NCI-H2196 treated with DMSO at 0.1 percent for 48 hours (cell line): ENCODE measurements around the gene LRIF1.
"Not testable (repeated sequence)": the region's sequence is repeated elsewhere in the genome, so short reads cannot be mapped to it uniquely, and the experiment has no call there.

Experiments used
- DNase-seq: peaks from one replicate; lab custom pipeline; 2025; ENCODE audit not compliant: unreplicated experiment; lab: John Stamatoyannopoulos, UW

The LRIF1 gene

DNA sequence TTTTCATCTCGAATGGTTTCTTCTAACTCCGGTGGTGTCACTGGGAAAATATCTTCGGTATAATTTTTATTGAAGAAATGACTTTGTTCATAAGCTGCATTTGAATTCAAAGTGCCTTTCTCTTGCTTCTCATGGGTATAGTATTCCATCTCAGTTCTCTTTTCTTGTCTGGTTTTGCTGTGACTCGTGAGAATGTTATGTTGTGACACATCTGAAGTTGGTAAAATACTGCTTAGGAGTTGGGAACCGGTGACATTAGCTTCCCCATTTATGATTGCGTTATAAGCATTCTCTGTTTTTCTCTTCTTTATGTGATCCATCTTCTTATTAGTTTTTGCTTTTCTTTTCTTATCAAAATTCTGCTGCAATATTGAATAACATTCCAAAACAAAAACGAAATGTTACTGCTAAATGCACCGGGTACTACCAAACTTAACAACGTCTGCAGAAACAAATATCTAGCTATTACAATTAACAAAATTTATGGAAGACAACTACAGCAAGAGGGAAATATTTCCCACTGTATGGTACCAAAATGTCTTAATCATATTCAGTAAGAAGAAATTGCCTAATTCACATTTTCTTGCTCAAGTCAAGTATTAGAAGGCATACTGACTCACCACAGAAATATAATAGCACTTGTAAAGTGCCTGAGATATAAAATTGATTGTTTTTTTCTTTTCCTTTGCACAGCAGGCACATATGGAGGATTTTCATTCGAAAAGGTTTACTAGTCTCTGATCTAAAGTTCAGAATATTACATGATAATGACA is 15.5 kb downstream of the LRIF1 start:
- DNase-seq, result no peak

DNA sequence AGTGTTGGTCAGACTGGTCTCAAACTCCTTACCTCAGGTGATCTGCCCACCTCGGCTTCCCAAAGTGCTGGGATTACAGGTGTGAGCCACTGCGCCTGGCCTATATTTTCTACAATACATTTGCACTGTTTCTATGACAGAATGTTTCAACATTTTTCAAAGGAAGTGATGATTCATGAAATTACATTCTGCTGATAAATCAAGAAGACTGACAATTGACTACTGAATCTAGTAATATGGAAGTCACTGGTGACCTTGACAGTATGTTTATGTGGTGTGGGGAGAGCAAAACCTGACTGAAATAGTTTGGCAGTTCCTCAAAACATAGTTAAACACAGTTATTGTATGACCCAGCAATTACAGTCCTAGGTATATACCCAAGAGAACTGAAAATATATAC is 18.1 kb downstream of the LRIF1 start:
- no peak for DNase-seq

- DNase-seq, result no peak
Observed at GRCh38 chr1:110944806-110945205, 18.9 kb downstream of the LRIF1 start.

DNA sequence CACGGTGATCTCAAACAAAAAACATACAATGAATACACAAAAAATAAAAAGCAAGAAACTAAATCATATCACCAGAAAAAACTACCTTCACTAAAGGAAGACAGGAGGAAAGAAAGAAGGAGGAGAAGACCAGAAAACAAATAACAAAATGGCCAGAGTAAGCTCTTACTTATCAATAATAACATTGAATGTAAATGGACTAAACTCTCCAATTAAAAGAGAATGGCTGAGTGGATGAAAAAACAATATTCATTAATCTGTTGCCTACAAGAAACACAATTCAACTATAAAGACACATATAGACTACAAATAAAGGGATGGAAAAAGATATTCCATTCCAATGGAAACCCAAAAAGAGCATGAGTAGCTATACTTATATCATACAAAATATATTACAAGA is 27.2 kb downstream of the LRIF1 start:
- DNase-seq, result no peak

DNA sequence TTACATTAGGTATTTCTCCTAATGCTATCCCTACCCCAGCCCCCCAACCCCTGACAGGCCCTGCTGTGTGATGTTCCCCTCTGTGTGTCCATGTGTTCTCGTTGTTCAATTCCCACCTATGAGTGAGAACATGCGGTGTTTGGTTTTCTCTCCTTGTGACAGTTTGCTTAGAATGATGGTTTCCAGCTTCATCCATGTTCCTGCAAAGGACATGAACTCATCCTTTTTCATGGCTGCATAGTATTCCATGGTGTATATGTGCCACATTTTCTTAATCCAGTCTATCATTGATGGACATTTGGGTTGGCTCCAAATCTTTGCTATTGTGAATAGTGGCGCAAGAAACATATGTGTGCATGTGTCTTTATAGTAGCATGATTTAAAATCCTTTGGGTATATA is 32.6 kb downstream of the LRIF1 start:
- DNase-seq, result not testable (repeated sequence)

DNA sequence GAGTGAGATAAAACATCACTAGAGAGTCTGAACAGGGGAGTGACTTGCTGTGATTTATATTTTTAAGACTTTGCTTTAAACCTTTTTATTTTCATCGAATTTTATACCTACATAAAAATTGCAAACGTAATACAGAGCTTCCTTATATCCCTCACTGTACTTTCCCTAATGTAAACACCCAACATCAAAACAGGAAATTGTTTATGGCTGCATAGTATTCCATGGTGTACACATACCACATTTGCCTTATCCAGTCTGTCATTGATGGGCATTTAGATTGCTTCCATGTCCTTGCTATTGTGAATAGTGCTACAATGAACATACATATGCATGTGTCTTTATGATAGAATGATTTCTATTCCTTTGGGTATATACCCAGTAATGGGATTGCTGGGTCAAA is 34.8 kb downstream of the LRIF1 start:
- DNase-seq, result no peak

DNA sequence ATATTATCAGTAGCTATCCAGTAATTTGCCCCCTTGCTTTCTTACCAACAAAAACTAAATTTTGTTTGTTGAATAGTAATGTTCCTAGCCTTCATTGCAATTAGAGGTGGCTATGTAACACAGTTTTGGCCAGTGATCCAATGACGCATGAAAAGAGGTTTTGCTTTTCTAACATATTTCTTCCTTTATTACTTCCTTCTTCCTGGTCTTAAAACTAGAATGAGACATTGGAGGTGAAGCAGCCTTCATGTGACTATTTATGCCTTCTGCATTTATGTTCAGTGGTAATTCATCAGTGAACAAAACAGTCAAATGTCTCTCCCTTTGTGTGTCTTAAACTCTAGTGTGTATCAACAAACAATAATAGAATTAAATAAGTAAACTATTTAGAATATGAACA is 35.5 kb downstream of the LRIF1 start:
- no peak for DNase-seq

DNA sequence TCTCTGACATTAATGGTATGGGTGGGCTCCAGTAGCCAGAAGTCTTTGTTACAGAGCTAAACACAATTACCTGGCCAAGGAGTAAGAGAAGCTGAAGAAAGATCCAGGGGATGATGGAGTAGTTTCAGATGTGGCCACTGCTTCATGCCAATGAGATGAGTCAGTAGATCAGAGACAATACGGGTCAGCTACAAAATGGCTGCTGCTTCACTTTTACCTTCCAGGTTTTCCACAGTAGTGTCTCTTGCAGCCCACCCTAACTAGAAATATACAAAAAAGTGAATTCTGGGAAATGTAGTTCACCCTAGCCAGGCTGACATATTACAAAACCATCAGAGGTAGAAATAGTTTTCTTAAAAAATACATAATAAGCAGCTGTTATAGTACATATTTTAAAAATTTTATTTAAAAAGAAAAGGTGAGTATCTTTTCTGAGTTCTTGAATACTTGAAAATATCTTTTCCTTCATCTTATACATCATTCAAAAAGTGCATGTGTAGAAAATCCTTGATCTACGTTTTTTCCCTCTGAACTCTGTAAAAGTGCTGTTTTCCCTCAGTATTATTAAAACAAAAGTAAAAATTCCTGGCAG is 36.1 kb downstream of the LRIF1 start:
- no peak for DNase-seq

GRCh38 chr1:110921953-110922352 is 41.8 kb downstream of the LRIF1 start:
- no peak for DNase-seq

- DNase-seq, result no peak
Observed at GRCh38 chr1:110918016-110918415, 45.7 kb downstream of the LRIF1 start.

- no peak for DNase-seq
Observed at GRCh38 chr1:110916669-110917306, 46.9 kb downstream of the LRIF1 start.

DNA sequence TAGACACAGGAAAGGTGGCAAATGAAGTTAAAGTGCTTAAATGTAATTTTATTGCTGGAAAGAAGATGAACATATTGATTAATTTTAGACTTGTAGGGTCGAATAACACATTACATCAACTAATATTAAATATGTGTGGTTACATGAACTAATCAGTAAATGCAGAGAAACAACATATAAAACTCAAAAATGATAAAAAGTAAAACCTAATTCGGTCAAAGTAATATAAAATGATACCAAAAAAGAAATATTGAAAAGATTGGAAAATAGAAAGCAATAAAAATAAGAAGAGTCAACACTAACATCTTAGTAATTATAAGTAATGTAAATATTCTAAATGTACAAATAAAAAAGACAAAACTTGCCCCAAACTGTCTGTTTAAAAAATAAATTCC is 47.5 kb downstream of the LRIF1 start:
- no peak for DNase-seq

GRCh38 chr1:110915804-110916203 is 47.9 kb downstream of the LRIF1 start:
- DNase-seq, result no peak

DNA sequence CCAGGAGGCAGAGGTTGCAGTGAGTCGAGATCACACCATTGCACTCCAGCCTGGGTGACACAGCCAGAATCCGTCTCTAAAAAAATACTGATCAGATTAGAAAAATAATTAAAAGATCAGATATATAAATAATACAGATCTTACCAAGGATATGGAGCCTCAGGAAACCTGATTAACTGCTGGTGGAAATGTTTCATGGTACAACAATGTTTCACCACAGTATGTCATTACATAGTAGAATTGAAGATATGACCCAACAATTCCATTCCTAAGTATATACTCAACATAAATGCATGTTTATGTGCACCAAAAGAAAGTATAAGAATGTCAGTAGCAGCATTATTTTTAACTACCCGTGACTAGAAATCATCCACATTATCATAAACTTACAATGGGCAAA is 49.0 kb downstream of the LRIF1 start:
- DNase-seq, result no peak

DNA sequence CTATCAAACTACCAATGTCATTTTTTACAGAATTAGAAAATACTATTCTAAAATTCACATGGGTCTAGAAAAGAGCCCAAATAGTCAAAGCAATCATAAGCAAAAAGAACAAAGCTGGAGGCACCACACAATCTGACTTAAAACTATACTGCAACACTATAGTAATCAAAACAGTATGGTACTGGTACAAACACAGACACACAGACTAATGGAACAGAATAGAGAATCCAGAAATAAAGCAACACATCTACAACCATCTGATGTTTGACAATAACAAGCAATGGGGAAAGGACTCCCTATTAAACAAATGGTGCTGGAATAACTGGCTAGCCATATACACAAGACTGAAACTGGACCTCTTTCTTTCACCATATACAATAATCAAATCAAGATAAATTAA is 50.9 kb downstream of the LRIF1 start:
- no peak for DNase-seq

- DNase-seq, result no peak
Observed at GRCh38 chr1:110903853-110904500, 59.7 kb downstream of the LRIF1 start.

GRCh38 chr1:110902820-110903463 is 60.8 kb downstream of the LRIF1 start:
- no peak for DNase-seq

DNA sequence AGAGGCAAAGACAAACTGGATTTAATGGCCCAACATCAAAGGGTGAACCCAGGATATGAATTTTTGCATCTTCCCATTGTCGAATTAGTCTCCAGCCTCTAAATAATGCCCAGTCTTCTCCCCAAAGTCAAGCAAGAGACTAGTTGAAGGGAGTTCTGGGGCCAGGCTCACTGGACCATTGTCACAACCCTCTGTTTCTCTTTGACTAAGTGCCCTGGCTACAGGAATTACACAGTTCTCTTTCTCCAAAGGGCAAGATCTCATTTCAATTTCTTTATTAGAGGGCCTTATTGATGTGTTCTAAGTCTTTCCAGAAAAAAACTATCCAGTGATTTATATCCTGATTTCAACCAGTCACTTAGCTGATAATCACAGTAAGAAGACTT is 64.3 kb downstream of the LRIF1 start:
- no peak for DNase-seq

DNA sequence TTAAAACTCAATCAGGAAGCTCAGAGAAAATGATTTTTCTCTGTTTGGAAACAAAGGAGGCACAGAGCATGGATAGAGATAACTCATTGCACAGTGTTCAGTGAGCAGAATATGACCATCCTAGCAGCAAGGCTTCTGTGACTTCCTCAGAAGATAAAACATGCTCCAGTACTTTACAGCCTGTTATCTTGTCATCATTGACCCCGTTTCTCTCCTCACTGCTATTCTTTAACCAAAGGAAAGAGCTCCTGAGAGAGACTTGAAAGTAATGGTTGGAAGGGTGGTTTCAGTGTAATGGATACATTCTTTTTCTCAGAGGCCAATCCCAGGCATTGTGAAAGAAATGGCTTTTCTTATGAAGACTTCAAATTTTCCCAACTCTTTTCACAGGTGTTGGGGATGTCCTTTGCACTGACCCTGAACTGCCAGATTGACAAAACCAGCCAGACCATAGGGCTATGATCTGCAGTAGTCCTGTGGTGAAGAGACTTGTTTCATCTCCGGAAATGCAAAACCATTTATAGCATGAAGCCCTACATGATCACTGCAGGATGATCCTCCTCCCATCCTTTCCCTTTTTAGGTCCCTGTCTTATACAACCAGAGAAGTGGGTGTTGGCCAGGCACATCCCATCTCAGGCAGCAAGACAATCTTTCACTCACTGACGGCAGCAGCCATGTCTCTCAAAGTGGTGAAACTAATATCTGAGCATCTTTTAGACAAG is 64.8 kb downstream of the LRIF1 start:
- DNase-seq, result no peak

GRCh38 chr1:110897681-110898080 is 66.0 kb downstream of the LRIF1 start:
- no peak for DNase-seq
